ENCODE data around the gene KCNH2.

- TF ChIP-seq CTCF (IDR thresholded peaks at IDR 0.05), result no peak
- no peak for TF ChIP-seq POLR2A (IDR thresholded peaks at IDR 0.05)
These were observed 69.9 kb downstream of the KCNH2 start for GRCh38 chr7:150908173-150908572.

Measured in thyroid gland (tissue), 4 donors.